ENCODE data around the gene TRA2B. TPM values are rescaled to one million over a fixed set of nuclear protein-coding genes. Genes with fewer than 3 reads are reported as not detected.

The TRA2B gene
- total and polyA plus RNA-seq, 3 donors from 2014 or later: 136 to 199 (median 177) TPM

DNA sequence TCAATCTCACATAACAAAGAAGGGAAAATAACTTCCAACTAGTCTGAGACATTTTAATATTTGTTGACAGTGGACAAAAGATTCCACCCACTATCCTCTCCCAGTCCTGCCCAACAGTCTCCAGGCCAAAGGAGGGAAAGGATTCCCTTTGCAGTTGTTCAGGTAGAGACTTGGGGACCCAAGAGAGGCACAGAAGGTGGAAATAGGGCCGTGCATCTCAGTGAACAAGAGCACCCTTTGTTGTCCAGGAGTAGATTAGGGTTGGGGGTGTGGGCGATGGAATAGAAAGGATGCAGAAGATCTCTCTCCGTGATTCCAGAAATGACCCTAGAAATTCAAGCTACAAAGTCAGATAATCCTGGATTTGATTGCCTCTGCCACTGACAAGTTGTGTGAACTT, 44.8 kb upstream of the TRA2B start:
- TF ChIP-seq, protein P1, sequence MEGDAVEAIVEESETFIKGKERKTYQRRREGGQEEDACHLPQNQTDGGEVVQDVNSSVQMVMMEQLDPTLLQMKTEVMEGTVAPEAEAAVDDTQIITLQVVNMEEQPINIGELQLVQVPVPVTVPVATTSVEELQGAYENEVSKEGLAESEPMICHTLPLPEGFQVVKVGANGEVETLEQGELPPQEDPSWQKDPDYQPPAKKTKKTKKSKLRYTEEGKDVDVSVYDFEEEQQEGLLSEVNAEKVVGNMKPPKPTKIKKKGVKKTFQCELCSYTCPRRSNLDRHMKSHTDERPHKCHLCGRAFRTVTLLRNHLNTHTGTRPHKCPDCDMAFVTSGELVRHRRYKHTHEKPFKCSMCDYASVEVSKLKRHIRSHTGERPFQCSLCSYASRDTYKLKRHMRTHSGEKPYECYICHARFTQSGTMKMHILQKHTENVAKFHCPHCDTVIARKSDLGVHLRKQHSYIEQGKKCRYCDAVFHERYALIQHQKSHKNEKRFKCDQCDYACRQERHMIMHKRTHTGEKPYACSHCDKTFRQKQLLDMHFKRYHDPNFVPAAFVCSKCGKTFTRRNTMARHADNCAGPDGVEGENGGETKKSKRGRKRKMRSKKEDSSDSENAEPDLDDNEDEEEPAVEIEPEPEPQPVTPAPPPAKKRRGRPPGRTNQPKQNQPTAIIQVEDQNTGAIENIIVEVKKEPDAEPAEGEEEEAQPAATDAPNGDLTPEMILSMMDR (IDR thresholded peaks at IDR 0.05): no peak
- no peak for TF ChIP-seq POLR2A (IDR thresholded peaks at IDR 0.05)
- intact Hi-C loops (cut with DNase I; ENCODE audit: low total_unique reads): loop anchor here (10.0 kb wide), 2 partner anchors 262 to 552 kb away; no protein-coding TSS in a partner anchor
- peaks cover 5% of the 10 kb centered on the region for H3K4me1 ChIP-seq
- H3K27ac ChIP-seq: no peak overlapping the region
- H3K27me3 ChIP-seq: no peaks in the 10 kb centered on the region
- H3K9me3 ChIP-seq: no peaks in the 10 kb centered on the region
- no peak overlapping the region for H3K4me3 ChIP-seq
- H3K36me3 ChIP-seq (ENCODE audit: low read depth, missing control alignments): no peaks in the 10 kb centered on the region
- 65 to 66% methylated on average over 3 of the region's 3 CpGs for WGBS, 2 donors
- no peak for DNase-seq

- TF ChIP-seq, protein P1 (IDR thresholded peaks at IDR 0.05): no peak
- TF ChIP-seq POLR2A (IDR thresholded peaks at IDR 0.05): no peak
- Histone ChIP-seq H3K27me3 (no peaks in the 10 kb centered on the region), H3K27ac (no peak overlapping the region), H3K9me3 (no peaks in the 10 kb centered on the region), H3K4me1 (peaks cover 5% of the 10 kb centered on the region), H3K36me3 (ENCODE audit: low read depth, missing control alignments) (no peaks in the 10 kb centered on the region), H3K4me3 (no peak overlapping the region)
- WGBS, 2 donors: 61 to 69% methylated on average over 3 of the region's 3 CpGs
- DNase-seq: no peak
- intact Hi-C loops (cut with DNase I; ENCODE audit: low total_unique reads): loop anchor here (10.0 kb wide), 2 partner anchors 263 to 553 kb away; no protein-coding TSS in a partner anchor
These were observed 43.8 kb upstream of the TRA2B start for GRCh38 chr3:185981621-185982020.

- WGBS, 2 donors: 87 to 88% methylated on average over 8 of the region's 8 CpGs
- intact Hi-C loops (cut with DNase I; ENCODE audit: low total_unique reads): loop anchor here (10.0 kb wide), 2 partner anchors 265 to 555 kb away; no protein-coding TSS in a partner anchor
- Histone ChIP-seq H3K9me3 (no peaks in the 10 kb centered on the region), H3K27ac (no peak overlapping the region), H3K4me1 (peaks cover 5% of the 10 kb centered on the region), H3K4me3 (no peak overlapping the region), H3K27me3 (no peaks in the 10 kb centered on the region), H3K36me3 (ENCODE audit: low read depth, missing control alignments) (no peaks in the 10 kb centered on the region)
- TF ChIP-seq, protein P1 (IDR thresholded peaks at IDR 0.05): no peak
- no peak for TF ChIP-seq POLR2A (IDR thresholded peaks at IDR 0.05)
- no peak for DNase-seq
These were observed 41.9 kb upstream of the TRA2B start for GRCh38 chr3:185979721-185980121.

DNA sequence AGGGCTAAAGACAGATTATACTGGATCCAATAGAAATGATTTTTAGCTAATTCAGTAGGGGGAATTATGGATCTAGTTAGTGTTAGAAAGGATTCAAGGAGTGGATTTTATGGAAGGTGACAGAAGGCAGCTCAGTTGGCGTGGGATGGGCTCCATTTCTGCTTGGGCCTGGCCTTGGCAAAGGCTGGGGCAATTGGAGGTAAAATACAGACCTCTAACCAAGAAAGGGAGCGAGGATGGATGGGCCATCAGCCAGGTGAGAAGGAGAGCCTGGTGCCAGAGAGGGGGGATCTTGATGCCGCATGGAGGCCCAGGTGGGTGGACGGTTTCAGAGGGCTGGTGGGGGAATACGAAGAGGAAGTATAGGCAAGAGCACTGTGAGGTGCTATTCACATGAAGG, 40.7 kb upstream of the TRA2B start:
- Histone ChIP-seq H3K4me1 (no peaks in the 10 kb centered on the region), H3K9me3 (no peaks in the 10 kb centered on the region), H3K27ac (no peak overlapping the region), H3K36me3 (ENCODE audit: low read depth, missing control alignments) (no peaks in the 10 kb centered on the region), H3K4me3 (no peak overlapping the region), H3K27me3 (no peaks in the 10 kb centered on the region)
- DNase-seq: no peak
- intact Hi-C loops (cut with DNase I; ENCODE audit: low total_unique reads): no loop called here
- WGBS, 2 donors: 73 to 75% methylated on average over 5 of the region's 5 CpGs
- no peak for TF ChIP-seq POLR2A (IDR thresholded peaks at IDR 0.05)
- TF ChIP-seq, protein P1 (IDR thresholded peaks at IDR 0.05): no peak

DNA sequence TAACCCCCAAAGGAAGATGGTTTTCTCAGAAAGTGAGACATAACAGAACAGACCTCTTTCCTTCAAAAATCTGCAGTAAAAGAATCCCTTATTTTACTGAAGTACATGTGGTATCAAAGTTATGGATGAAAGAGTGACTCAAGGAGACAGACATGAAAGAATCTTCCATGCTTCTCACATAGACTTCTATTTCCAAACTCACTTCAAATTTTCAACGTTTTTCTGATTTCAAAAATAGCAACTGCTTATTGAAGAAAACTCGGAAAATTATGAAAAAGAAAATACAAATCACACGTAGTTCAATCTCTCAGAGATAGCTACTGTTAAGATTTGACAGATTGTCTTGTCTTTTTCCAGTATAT, 39.8 kb upstream of the TRA2B start:
- no peaks in the 10 kb centered on the region for H3K9me3 ChIP-seq
- no peaks in the 10 kb centered on the region for H3K4me1 ChIP-seq
- H3K27ac ChIP-seq: no peak overlapping the region
- TF ChIP-seq, protein P1 (IDR thresholded peaks at IDR 0.05): no peak
- no peak for TF ChIP-seq POLR2A (IDR thresholded peaks at IDR 0.05)
- DNase-seq: no peak
- H3K36me3 ChIP-seq (ENCODE audit: low read depth, missing control alignments): no peaks in the 10 kb centered on the region
- 48 to 50% methylated on average over 3 of the region's 3 CpGs for WGBS, 2 donors
- no peak overlapping the region for H3K4me3 ChIP-seq
- no peaks in the 10 kb centered on the region for H3K27me3 ChIP-seq
- intact Hi-C loops (cut with DNase I; ENCODE audit: low total_unique reads): no loop called here

Data from testis (tissue), 3 donors.